Keratinocyte (primary cell): ENCODE measurements around the gene HORMAD2.

Experiments used
- CTCF ChIP-seq, 3 experiments: IDR thresholded peaks in 1 of 3; conservative IDR thresholded peaks in 1 of 3; optimal IDR thresholded peaks in 1 of 3; 2 replicates in 2 of 3; 3 replicates in 1 of 3; pipeline versions ENCODE3 to v1.5.1; 2011; ENCODE audit warnings: low read length in 3 of 3, mild to moderate bottlenecking in 3 of 3, moderate library complexity in 2 of 3, control low read depth in 1 of 3, inconsistent platforms in 1 of 3; ENCODE audit not compliant: insufficient read depth in 2 of 3; ENCODE audit errors: extremely low read depth in 1 of 3
- EZH2 ChIP-seq: IDR thresholded peaks from one replicate; pipeline ENCODE4 v1.6.1; 2012; ENCODE audit warnings: inconsistent platforms, mild to moderate bottlenecking, low read length, moderate library complexity

- TF ChIP-seq EZH2 = no peak
- TF ChIP-seq CTCF (optimal IDR thresholded peaks at IDR 0.05 in 1 of 3, IDR thresholded peaks at IDR 0.05 in 1 of 3, conservative IDR thresholded peaks at IDR 0.05 in 1 of 3; ENCODE audit: extremely low read depth in 1 of 3, insufficient read depth in 2 of 3, low read length in 3 of 3) = no peak
Observed at GRCh38 chr22:30064172-30064571, 16.1 kb upstream of the HORMAD2 start.
